SU-DHL-6 (cell line): ENCODE measurements around the gene MAP2K2.
"Not testable (repeated sequence)": the region's sequence is repeated elsewhere in the genome, so short reads cannot be mapped to it uniquely, and the experiment has no call there.

Experiments
- EZH2phosphoT487 ChIP-seq: fragments of 200-600 bp; sonication (generic), shearing (Covaris generic); conservative IDR thresholded peaks from 2 replicates; pipeline ENCODE4 v1.6.1; 2018; ENCODE audit warnings: mild to moderate bottlenecking, antibody characterized with exemption, low read length, moderate library complexity, mixed read lengths
- TF ChIP-seq, protein P1 (sequence below): fragments of 200-600 bp; sonication (generic); IDR thresholded peaks from one replicate; pipeline ENCODE4 v1.5.1; 2017; ENCODE audit warnings: antibody characterized with exemption, mild to moderate bottlenecking, low read length, moderate library complexity; ENCODE audit not compliant: insufficient read depth, poor library complexity, severe bottlenecking

DNA sequence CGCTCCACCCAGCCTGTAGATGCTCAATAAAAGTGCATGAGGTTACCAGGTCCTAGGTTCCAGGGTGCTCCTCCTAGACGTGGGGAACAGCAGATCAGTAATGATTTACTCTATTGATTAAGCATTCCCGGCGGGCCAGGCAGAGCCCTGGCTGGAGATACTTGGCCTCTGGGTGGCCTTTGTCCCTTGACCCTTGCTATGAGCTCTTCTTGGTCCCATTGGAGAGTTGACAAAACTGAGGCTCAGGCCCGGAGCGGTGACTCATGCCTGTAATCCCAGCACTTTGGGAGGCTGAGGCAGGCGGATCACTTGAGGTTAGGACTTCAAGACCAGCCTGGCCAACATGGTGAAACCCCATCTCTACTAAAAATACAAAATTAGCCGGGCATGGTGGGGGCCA is 34.0 kb upstream of the MAP2K2 start:
- TF ChIP-seq, protein P1, sequence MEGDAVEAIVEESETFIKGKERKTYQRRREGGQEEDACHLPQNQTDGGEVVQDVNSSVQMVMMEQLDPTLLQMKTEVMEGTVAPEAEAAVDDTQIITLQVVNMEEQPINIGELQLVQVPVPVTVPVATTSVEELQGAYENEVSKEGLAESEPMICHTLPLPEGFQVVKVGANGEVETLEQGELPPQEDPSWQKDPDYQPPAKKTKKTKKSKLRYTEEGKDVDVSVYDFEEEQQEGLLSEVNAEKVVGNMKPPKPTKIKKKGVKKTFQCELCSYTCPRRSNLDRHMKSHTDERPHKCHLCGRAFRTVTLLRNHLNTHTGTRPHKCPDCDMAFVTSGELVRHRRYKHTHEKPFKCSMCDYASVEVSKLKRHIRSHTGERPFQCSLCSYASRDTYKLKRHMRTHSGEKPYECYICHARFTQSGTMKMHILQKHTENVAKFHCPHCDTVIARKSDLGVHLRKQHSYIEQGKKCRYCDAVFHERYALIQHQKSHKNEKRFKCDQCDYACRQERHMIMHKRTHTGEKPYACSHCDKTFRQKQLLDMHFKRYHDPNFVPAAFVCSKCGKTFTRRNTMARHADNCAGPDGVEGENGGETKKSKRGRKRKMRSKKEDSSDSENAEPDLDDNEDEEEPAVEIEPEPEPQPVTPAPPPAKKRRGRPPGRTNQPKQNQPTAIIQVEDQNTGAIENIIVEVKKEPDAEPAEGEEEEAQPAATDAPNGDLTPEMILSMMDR: not testable (repeated sequence)
- TF ChIP-seq EZH2phosphoT487: not testable (repeated sequence)
